Body of pancreas (tissue), 4 donors: ENCODE measurements around the gene FMO1. TPM values are rescaled to one million over a fixed set of nuclear protein-coding genes. Genes with fewer than 3 reads are reported as not detected.

Experiments used
- ATAC-seq: fragments of 150-250 bp; one replicate; pipeline ENCODE4 v1.9.1; 2016
- DNase-seq, 4 donors: peaks; one replicate each; pipeline ENCODE4 v3.0.0-alpha.2; 2019
- H3K27ac ChIP-seq, 4 donors: fragments of 200-600 bp; sonication (generic); 1 replicate in 3 of 4; 2 replicates in 1 of 4; pipeline versions ENCODE4 v1.5.1 to v1.6.1; 2016 to 2019; ENCODE audit warnings: mild to moderate bottlenecking in 1 of 4, mixed read lengths in 1 of 4, moderate library complexity in 1 of 4
- H3K27me3 ChIP-seq, 2 donors: fragments of 200-600 bp; sonication (generic); one replicate each; pipeline ENCODE4 v1.6.0; 2016; ENCODE audit warnings: mild to moderate bottlenecking in 1 of 2
- H3K36me3 ChIP-seq, 2 donors: fragments of 200-600 bp; sonication (generic); replicated peaks in 1 of 2; 2 replicates each; pipeline ENCODE4 v1.5.1; 2016; ENCODE audit warnings: low read depth in 2 of 2; ENCODE audit not compliant: insufficient read depth in 1 of 2
- H3K4me1 ChIP-seq: fragments of 200-600 bp; sonication (generic); one replicate; pipeline ENCODE4 v1.6.0; 2016
- H3K4me3 ChIP-seq, 2 donors: fragments of 200-600 bp; sonication (generic); 1 replicate in 1 of 2; 2 replicates in 1 of 2; pipeline ENCODE4 v1.5.1; 2016 to 2019
- H3K9me3 ChIP-seq, 3 donors: fragments of 200-600 bp; sonication (generic); 1 replicate in 2 of 3; 2 replicates in 1 of 3; pipeline ENCODE4 v1.5.1; 2016
- POLR2A ChIP-seq, 3 donors: fragments of 450-650 bp; IDR thresholded peaks; one replicate each; pipeline ENCODE4 v1.6.1; 2016; ENCODE audit warnings: antibody characterized with exemption in 3 of 3, mild to moderate bottlenecking in 2 of 3
- WGBS, 2 donors: methylation state at CpG; one replicate each; pipeline ENCODE4 v1.1.5; 2017; 5-methylcytosine and 5-hydroxymethylcytosine counted together
- intact Hi-C: fragments of 100-400 bp; cut with DNase I; formaldehyde crosslinking; loops from one replicate; pipeline ENCODE4 v1.15.1; 2023
- total RNA-seq, 2 donors: library from RNA; depleted of rRNA; stranded (reverse); fragments of >200 nt; gene quantifications; one replicate each; pipeline ENCODE4 v1.1.0, GENCODE V29; 2016
- TF ChIP-seq, protein P1 (sequence below), 7 experiments: fragments of 450-650 bp in 4 of 7; fragments of 200-600 bp in 3 of 7; sonication (generic) in 3 of 7; IDR thresholded peaks; one replicate each; pipeline ENCODE4 v1.5.1; 2016 to 2019; ENCODE audit warnings: antibody characterized with exemption in 7 of 7

The FMO1 gene
- total RNA-seq, 2 donors from 2014 or later, result 0.99 to 3.1 TPM

DNA sequence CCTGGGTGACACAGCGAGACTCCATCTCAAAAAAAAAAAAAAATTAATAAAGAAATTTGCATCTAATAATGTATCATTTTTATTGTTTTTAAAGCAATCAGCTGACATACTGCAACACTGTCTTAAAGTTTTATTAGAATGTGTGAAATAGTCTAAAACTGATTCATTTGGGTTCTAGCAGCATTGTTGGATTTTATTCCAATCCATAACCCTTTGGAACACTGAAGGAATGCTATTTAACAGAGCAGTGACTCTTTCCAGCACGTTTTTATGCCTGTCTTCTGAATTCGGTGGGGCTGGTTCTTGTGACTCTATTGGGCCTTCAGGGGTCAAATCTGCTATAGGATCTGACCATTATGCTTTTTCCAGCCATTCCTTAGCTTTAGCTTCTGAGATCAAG lies 47.5 kb downstream of the FMO1 start:
- intact Hi-C loops, result no loop called here
- Histone ChIP-seq H3K27me3 (no peaks in the 10 kb centered on the region), H3K4me1 (no peaks in the 10 kb centered on the region), H3K27ac (no peak overlapping the region), H3K4me3 (no peak overlapping the region), H3K9me3 (peaks cover 0 to 5% (median 0%) of the 10 kb centered on the region in 3 donors), H3K36me3 (no peaks in the 10 kb centered on the region)
- DNase-seq (no peak), ATAC-seq (no peak)
- 59 to 65% methylated on average over 3 of the region's 3 CpGs for WGBS, 2 donors
- TF ChIP-seq, protein P1, sequence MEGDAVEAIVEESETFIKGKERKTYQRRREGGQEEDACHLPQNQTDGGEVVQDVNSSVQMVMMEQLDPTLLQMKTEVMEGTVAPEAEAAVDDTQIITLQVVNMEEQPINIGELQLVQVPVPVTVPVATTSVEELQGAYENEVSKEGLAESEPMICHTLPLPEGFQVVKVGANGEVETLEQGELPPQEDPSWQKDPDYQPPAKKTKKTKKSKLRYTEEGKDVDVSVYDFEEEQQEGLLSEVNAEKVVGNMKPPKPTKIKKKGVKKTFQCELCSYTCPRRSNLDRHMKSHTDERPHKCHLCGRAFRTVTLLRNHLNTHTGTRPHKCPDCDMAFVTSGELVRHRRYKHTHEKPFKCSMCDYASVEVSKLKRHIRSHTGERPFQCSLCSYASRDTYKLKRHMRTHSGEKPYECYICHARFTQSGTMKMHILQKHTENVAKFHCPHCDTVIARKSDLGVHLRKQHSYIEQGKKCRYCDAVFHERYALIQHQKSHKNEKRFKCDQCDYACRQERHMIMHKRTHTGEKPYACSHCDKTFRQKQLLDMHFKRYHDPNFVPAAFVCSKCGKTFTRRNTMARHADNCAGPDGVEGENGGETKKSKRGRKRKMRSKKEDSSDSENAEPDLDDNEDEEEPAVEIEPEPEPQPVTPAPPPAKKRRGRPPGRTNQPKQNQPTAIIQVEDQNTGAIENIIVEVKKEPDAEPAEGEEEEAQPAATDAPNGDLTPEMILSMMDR (IDR thresholded peaks at IDR 0.05), result no peak
- no peak for TF ChIP-seq POLR2A (IDR thresholded peaks at IDR 0.05)

DNA sequence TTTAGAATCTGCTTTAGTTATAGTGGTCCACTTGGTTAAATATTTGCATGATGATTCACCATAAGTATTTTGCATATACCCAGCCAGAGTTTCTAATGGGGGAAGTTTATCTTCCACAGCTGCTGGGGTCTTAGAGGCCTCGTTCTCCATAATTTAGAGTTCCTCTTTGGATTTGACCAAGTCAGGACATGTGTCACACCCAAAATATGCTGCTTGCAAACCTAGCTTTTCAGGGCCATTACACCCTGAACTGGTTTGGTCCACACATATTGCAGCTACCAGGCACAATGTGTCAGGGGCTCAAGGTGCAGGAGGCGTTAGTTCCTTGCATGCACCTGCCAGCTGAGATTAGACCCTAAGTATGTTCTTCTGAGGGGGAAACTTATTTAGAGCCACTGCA lies 48.6 kb downstream of the FMO1 start:
- Histone ChIP-seq H3K9me3 (peaks cover 0 to 5% (median 0%) of the 10 kb centered on the region in 3 donors), H3K4me3 (no peak overlapping the region), H3K4me1 (no peaks in the 10 kb centered on the region), H3K36me3 (no peaks in the 10 kb centered on the region), H3K27ac (no peak overlapping the region), H3K27me3 (no peaks in the 10 kb centered on the region)
- DNase-seq, result no peak
- 49 to 52% methylated on average over 2 of the region's 2 CpGs for WGBS, 2 donors
- intact Hi-C loops, result no loop called here
- TF ChIP-seq POLR2A (IDR thresholded peaks at IDR 0.05), result no peak
- TF ChIP-seq, protein P1 (IDR thresholded peaks at IDR 0.05), result no peak
- ATAC-seq, result no peak

DNA sequence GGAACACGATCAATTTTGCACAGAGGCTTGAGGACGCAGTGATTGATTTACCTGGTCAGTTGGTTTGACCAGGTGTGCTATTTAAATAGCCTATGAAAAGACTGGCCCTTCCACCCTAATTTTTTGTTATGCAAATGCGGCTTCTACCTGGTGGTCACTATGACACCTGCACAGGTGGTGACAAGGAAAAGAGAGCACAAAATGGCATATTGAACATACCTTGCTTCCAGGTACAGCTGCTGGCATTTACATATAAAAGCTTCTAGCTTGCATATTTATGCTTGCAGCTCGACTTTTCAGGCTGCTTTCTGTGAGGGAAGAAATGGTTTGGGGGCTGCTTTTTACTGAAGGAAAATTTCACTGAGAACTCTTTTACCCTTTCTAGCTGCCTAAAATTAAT lies 50.4 kb downstream of the FMO1 start:
- no peak overlapping the region for H3K27ac ChIP-seq
- no peak for ATAC-seq
- H3K36me3 ChIP-seq, result no peaks in the 10 kb centered on the region
- intact Hi-C loops, result no loop called here
- WGBS, 2 donors, result 55 to 56% methylated on average over 4 of the region's 4 CpGs
- no peak overlapping the region for H3K4me3 ChIP-seq
- H3K9me3 ChIP-seq, result peaks cover 0 to 5% (median 0%) of the 10 kb centered on the region in 3 donors
- TF ChIP-seq, protein P1 (IDR thresholded peaks at IDR 0.05), result no peak
- no peak for TF ChIP-seq POLR2A (IDR thresholded peaks at IDR 0.05)
- no peaks in the 10 kb centered on the region for H3K4me1 ChIP-seq
- DNase-seq, result no peak
- H3K27me3 ChIP-seq, result no peaks in the 10 kb centered on the region

DNA sequence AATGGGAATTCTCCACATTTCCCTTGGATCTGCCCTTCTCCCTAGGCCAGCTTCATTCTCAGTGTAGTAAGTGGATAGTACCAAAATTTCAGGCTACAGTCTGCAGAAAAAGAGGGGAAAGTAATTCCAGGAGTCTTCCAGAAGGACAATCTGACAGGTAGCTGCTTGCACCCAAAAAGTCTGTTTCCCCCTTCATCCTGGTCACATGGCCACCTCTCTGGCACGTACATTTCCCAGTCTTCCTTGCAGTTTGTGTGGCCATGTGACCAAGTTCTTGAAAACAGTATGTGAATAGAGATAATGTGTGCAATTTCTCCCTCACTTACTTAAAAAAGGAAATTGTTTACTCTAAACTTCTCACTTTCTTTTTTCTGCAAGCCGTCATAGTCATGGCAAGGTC lies 51.0 kb downstream of the FMO1 start:
- intact Hi-C loops, result no loop called here
- DNase-seq (no peak), ATAC-seq (no peak)
- H3K4me1 ChIP-seq, result no peaks in the 10 kb centered on the region
- WGBS, 2 donors, result 58 to 62% methylated on average over 2 of the region's 2 CpGs
- H3K4me3 ChIP-seq, result no peak overlapping the region
- TF ChIP-seq POLR2A (IDR thresholded peaks at IDR 0.05), result no peak
- TF ChIP-seq, protein P1 (IDR thresholded peaks at IDR 0.05), result no peak
- H3K27ac ChIP-seq, result no peak overlapping the region
- H3K9me3 ChIP-seq, result peaks cover 0 to 5% (median 0%) of the 10 kb centered on the region in 3 donors
- H3K27me3 ChIP-seq, result no peaks in the 10 kb centered on the region
- no peaks in the 10 kb centered on the region for H3K36me3 ChIP-seq

- TF ChIP-seq, protein P1 (IDR thresholded peaks at IDR 0.05), result no peak
- TF ChIP-seq POLR2A (IDR thresholded peaks at IDR 0.05), result no peak
- Histone ChIP-seq H3K36me3 (no peaks in the 10 kb centered on the region), H3K27me3 (no peaks in the 10 kb centered on the region), H3K27ac (no peak overlapping the region), H3K9me3 (peaks cover 0 to 5% (median 0%) of the 10 kb centered on the region in 3 donors), H3K4me3 (no peak overlapping the region), H3K4me1 (no peaks in the 10 kb centered on the region)
- DNase-seq (no peak), ATAC-seq (no peak)
- intact Hi-C loops, result loop anchor here (10.0 kb wide), 1 partner anchor 46 kb away; no protein-coding TSS in a partner anchor
- WGBS, 2 donors, result 82 to 88% methylated on average over 1 of the region's 1 CpG
Measured at GRCh38 chr1:171300401-171300800, 52.1 kb downstream of the FMO1 start.
